ENCODE measurements around the gene LCE2C.
"Not testable (repeated sequence)": the region's sequence is repeated elsewhere in the genome, so short reads cannot be mapped to it uniquely, and the experiment has no call there.

The LCE2C gene

GRCh38 chr1:152674983-152675382, at the start of gene LCE2C:
Gene LCE2C, plus strand, starts transcription at chr1:152675279. Its CDS starts 737 bp downstream, at chr1:152676016.
- not testable (repeated sequence) for DNase-seq (ENCODE audit: low spot score)

- no peak for DNase-seq (ENCODE audit: low spot score)
- no peak for TF ChIP-seq CTCF (IDR thresholded peaks at IDR 0.05; ENCODE audit: extremely low read depth, missing control alignments)
These were observed 48.3 kb upstream of the LCE2C start for GRCh38 chr1:152626744-152627143.

- no peak for TF ChIP-seq CTCF (IDR thresholded peaks at IDR 0.05; ENCODE audit: extremely low read depth, missing control alignments)
- DNase-seq (ENCODE audit: low spot score), result no peak
These were observed 44.5 kb upstream of the LCE2C start for GRCh38 chr1:152630596-152630995.

- no peak for DNase-seq (ENCODE audit: low spot score)
- TF ChIP-seq CTCF (IDR thresholded peaks at IDR 0.05; ENCODE audit: extremely low read depth, missing control alignments), result no peak
These were observed 34.7 kb upstream of the LCE2C start for GRCh38 chr1:152640351-152640750.

GRCh38 chr1:152643945-152644344, 31.1 kb upstream of the LCE2C start:
- TF ChIP-seq CTCF (IDR thresholded peaks at IDR 0.05; ENCODE audit: extremely low read depth, missing control alignments), result no peak
- DNase-seq (ENCODE audit: low spot score), result no peak

- TF ChIP-seq CTCF (IDR thresholded peaks at IDR 0.05; ENCODE audit: extremely low read depth, missing control alignments), result no peak
- no peak for DNase-seq (ENCODE audit: low spot score)
These were observed 29.9 kb upstream of the LCE2C start for GRCh38 chr1:152645146-152645545.

- no peak for TF ChIP-seq CTCF (IDR thresholded peaks at IDR 0.05; ENCODE audit: extremely low read depth, missing control alignments)
- no peak for DNase-seq (ENCODE audit: low spot score)
These were observed 28.4 kb upstream of the LCE2C start for GRCh38 chr1:152646656-152647055.

- DNase-seq (ENCODE audit: low spot score), result peak; percentile 71
- peak; percentile 70 for TF ChIP-seq CTCF (IDR thresholded peaks at IDR 0.05; ENCODE audit: extremely low read depth, missing control alignments)
These were observed 21.0 kb upstream of the LCE2C start for GRCh38 chr1:152654110-152654509.

Measured in GM20000 (cell line).